Neural crest cell (in vitro differentiated cells): ENCODE results near the gene HES3. TPM values are rescaled to one million over a fixed set of nuclear protein-coding genes. Genes with fewer than 3 reads are reported as not detected.

Experiments
- DNase-seq: peaks from one replicate; pipeline ENCODE4 v3.0.0; 2021; ENCODE audit warnings: low read depth, mixed read lengths, low spot score
- H3K27ac Mint-ChIP-seq: one replicate; pipeline ENCODE4 v1.8.0; 2021; ENCODE audit warnings: mild to moderate bottlenecking, mixed read lengths; ENCODE audit not compliant: unreplicated experiment
- H3K27me3 Mint-ChIP-seq: 2 replicates; pipeline ENCODE4 v1.8.0; 2021; ENCODE audit warnings: low read depth, mild to moderate bottlenecking, mixed read lengths
- H3K36me3 Mint-ChIP-seq: 2 replicates; pipeline ENCODE4 v1.8.0; 2021; ENCODE audit warnings: low read depth, mild to moderate bottlenecking, mixed read lengths
- H3K4me1 Mint-ChIP-seq: 2 replicates; pipeline ENCODE4 v1.8.0; 2021; ENCODE audit warnings: mixed read lengths
- H3K4me3 Mint-ChIP-seq: one replicate; pipeline ENCODE4 v1.8.0; 2021; ENCODE audit warnings: mild to moderate bottlenecking, mixed read lengths
- H3K9me3 Mint-ChIP-seq: 2 replicates; pipeline ENCODE4 v1.8.0; 2021; ENCODE audit warnings: mixed read lengths
- CTCF ChIP-seq: fragments of 200-600 bp; sonication (generic); conservative IDR thresholded peaks from 2 replicates; pipeline ENCODE4 v1.5.0; 2021; ENCODE audit warnings: antibody characterized with exemption, mild to moderate bottlenecking
- long read RNA-seq: library from polyadenylated mRNA; unstranded; transcript quantifications from one replicate; pipeline ENCODE4 v2.0.0, GENCODE V29; 2020
- total RNA-seq: library from RNA; stranded (reverse); gene quantifications from 2 replicates; pipeline ENCODE4 v1.2.1, GENCODE V29; 2021

The HES3 gene
- 23.6 and 25.2 TPM in 2 replicates for total RNA-seq
- long read RNA-seq = 0 reads

DNA sequence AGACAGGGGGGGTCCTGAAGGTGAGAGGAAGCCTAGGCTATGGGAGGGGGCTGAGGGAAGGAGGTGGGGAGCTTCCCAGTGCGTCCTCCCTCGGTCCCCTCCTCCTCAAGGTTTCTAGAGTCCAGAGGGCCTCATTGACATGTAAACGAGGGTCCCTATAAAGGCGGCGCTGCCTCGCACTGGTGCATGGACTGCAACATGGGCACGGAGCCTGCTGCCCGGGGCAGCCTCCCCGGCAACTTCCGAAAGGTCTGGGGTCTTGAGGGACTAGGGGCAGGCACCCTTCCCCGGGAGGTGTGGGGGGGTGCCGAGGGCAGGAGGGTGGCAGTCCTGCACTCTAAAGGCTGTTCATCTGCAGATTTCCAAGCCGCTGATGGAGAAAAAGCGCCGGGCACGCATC, at the start of gene HES3:
Gene HES3, plus strand, starts transcription at position 187 of the 400 bp plus-strand sequence. Its CDS starts 187 bp downstream, at position 374.
- H3K9me3 Mint-ChIP-seq = no peaks in the 10 kb centered on the region
- DNase-seq = no peak
- H3K27me3 Mint-ChIP-seq = peaks cover 77% of the 10 kb centered on the region
- H3K27ac Mint-ChIP-seq = no peak within 1 kb of the TSS
- no peaks in the 10 kb centered on the region for H3K36me3 Mint-ChIP-seq
- peak within 1 kb of the TSS; percentile 84 for H3K4me3 Mint-ChIP-seq
- H3K4me1 Mint-ChIP-seq = peaks cover 40% of the 10 kb centered on the region
- no peak for TF ChIP-seq CTCF

- Mint-ChIP-seq H3K4me1 (peaks cover 36% of the 10 kb centered on the region), H3K4me3 (peak overlapping the region; percentile 91), H3K27ac (peak overlapping the region; percentile 81), H3K27me3 (peaks cover 9% of the 10 kb centered on the region), H3K9me3 (peaks cover 6% of the 10 kb centered on the region), H3K36me3 (peaks cover 10% of the 10 kb centered on the region)
- TF ChIP-seq CTCF = no peak
- no peak for DNase-seq
Measured at GRCh38 chr1:6197746-6198427, 46.1 kb upstream of the HES3 start.

- TF ChIP-seq CTCF = no peak
- no peak for DNase-seq
- Mint-ChIP-seq H3K36me3 (peaks cover 8% of the 10 kb centered on the region), H3K9me3 (peaks cover 6% of the 10 kb centered on the region), H3K4me1 (peaks cover 36% of the 10 kb centered on the region), H3K4me3 (peak overlapping the region; percentile 91), H3K27me3 (peaks cover 12% of the 10 kb centered on the region), H3K27ac (peak overlapping the region; percentile 81)
Measured at GRCh38 chr1:6198646-6199297, 45.2 kb upstream of the HES3 start.

DNA sequence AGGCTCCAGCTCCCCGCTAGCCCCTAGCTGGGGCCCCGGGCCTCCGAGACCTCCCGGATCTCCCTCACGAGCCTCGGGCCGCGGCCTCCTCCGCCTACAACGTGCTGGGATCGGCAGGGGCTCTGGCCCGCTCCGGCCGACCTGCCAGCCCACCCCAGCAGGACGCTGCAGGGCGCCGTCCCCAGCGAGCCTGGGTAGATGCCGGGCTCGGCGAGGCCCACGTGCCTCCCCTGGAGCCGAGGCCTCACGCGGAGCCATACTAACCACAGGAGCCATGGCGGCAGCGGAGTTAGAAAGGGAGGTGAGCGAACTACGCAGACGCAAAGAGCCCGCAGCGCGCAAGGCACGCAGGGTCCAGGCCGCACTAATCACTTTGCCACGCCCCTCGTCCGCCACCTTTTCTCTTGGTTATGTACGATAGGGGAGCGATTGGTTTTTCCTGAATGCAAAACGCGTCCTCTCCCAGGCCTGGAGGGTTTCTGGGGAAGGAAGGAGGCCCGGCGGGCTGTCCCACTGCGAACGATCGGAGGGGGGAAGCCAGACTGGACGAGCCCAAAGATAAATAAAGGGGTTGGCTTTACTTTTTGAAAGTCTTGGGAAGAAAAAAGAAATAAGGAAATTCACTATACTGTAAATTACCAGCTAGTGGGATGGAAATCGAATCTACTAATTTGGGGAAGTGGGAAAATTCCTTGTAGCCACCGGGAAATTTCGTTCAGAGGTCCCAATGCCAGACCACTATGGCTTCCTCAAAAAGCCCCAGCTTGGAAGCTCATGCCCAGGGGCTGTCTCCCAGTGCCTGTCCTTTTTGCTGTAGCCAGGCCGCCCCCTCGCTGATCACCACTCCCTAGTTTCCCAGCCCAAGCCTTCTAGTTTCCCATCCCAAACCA, 44.4 kb upstream of the HES3 start, which contains the start of gene RPL22:
Gene RPL22, minus strand, starts transcription at position 298 of the 890 bp plus-strand sequence. Its CDS starts 22 bp downstream, at position 276.
- H3K36me3 Mint-ChIP-seq = peaks cover 8% of the 10 kb centered on the region
- H3K27me3 Mint-ChIP-seq = peaks cover 15% of the 10 kb centered on the region
- peak within 1 kb of the TSS; percentile 97 for H3K27ac Mint-ChIP-seq
- TF ChIP-seq CTCF = no peak
- DNase-seq = peak; percentile 95
- H3K4me3 Mint-ChIP-seq = peak within 1 kb of the TSS; percentile 91
- H3K4me1 Mint-ChIP-seq = peaks cover 36% of the 10 kb centered on the region
- peaks cover 6% of the 10 kb centered on the region for H3K9me3 Mint-ChIP-seq

DNA sequence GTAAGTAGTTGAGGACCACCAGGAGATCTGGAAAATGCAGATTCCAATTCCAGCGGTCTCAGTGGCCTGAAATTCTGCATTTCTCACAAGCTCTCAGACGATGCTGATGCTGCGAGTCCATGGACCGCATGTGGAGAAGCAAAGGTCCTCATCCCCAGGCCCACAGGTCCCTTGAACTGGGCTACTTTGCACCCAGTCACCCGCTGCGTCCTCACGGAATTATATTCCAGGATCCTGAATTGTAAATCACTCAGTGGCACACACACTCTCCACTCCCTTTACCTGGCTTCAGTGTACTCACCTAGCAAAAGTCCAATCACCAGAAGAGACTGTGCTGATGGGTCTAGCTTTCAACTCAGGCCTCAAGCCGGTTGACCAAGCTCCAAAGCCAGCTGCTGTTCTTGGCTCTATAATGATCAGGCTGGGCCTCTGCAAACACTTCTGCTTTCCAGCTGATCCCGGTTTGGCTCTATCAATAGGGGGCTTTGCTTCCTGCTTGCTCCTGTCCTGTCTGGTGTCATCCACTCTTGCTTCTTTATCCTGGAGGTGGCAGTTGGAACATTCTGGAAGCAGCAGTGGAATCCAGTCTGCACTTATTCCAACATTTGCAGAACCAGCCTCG, 43.7 kb upstream of the HES3 start:
- H3K36me3 Mint-ChIP-seq = peaks cover 8% of the 10 kb centered on the region
- H3K27ac Mint-ChIP-seq = peak overlapping the region; percentile 97

More for the DNA sequence above, 43.7 kb upstream of the HES3 start:
- DNase-seq = no peak
- TF ChIP-seq CTCF = no peak
- Mint-ChIP-seq H3K9me3 (peaks cover 6% of the 10 kb centered on the region), H3K4me1 (peaks cover 42% of the 10 kb centered on the region), H3K4me3 (peak overlapping the region; percentile 91), H3K27me3 (peaks cover 22% of the 10 kb centered on the region)
